ENCODE results near the gene SPRR5.

DNA sequence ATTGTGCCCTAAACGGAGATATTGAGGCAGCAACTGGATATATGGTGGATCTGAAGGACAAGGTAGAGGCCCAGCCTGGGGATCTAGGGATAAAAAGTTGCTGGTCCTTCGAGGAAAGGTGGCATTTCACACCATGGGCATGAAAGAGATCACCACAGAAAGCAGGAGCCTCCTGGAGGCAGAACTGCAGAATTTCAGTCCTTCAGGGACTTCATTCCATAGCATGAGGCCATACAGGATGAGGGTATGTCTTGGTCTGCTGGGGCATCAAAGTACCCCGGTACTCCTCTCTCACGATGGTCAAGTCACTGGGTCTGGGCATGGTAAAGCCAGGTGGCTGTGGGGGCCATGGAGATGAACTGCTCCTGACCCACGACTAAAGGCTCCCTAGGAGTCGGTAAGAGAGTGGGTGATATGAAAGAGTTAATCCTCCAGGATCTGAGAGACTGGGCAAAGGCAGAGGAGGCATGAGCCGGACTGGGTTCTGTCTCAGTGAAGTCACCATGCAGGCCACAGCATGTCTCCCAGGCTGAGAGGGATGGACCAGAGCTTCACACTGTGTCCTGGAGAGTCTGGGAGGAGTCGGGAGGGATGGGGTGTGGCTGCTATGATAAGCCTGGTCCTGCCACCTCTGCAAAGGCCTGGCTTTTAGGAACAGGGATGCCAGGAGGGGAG lies 5.8 kb upstream of the SPRR5 start:
- TF ChIP-seq TEAD4 (IDR thresholded peaks at IDR 0.05) (no peak), EP300 (IDR thresholded peaks at IDR 0.05; ENCODE audit: borderline replicate concordance) (no peak)
